Measurements from ENCODE around the gene DLGAP1. TPM values are rescaled to one million over a fixed set of nuclear protein-coding genes. Genes with fewer than 3 reads are reported as not detected.

The DLGAP1 gene
- total and polyA plus RNA-seq, 2 experiments from 2014 or later: 17.0 to 48.5 TPM

DNA sequence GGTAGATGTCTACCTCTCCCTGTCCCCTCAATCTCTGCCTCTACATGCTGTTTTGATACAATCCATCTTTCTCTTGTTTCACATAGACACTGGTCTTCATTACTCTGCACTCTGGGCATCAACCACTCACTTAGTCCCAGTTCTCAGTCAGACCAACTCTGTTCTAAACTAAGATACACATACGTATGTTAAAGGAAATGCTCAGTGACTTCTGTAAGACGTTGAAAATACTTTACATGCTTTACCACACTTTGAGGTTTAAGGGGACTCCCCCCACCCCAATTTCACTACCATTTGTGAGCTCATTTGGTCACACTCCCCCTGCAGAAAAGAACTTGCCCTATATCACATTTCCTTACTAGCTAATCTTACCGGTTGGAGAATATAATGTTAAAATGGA, 507.7 kb downstream of the DLGAP1 start (continued):
- TF ChIP-seq, protein P1, sequence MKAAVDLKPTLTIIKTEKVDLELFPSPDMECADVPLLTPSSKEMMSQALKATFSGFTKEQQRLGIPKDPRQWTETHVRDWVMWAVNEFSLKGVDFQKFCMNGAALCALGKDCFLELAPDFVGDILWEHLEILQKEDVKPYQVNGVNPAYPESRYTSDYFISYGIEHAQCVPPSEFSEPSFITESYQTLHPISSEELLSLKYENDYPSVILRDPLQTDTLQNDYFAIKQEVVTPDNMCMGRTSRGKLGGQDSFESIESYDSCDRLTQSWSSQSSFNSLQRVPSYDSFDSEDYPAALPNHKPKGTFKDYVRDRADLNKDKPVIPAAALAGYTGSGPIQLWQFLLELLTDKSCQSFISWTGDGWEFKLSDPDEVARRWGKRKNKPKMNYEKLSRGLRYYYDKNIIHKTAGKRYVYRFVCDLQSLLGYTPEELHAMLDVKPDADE (IDR thresholded peaks at IDR 0.05): no peak
- no peak for TF ChIP-seq STAT1 (IDR thresholded peaks at IDR 0.05; ENCODE audit: unreplicated experiment)

- H3K27ac Mint-ChIP-seq: no peak overlapping the region
- no peak overlapping the region for H3K4me3 ChIP-seq
- no peak overlapping the region for H3K4me3 Mint-ChIP-seq
- H3K36me3 Mint-ChIP-seq (ENCODE audit: low read depth): no peaks in the 10 kb centered on the region
- ATAC-seq: no peak
- TF ChIP-seq CREB1 (CRISPR knock-in tag; IDR thresholded peaks at IDR 0.05; ENCODE audit: low read depth): no peak
- DNase-seq (ENCODE audit: low spot score): peak; percentile 21
- H3K27me3 ChIP-seq (ENCODE audit: insufficient read depth): no peaks in the 10 kb centered on the region
- H3K27me3 Mint-ChIP-seq (ENCODE audit: insufficient read depth, low read depth, poor library complexity): peaks cover 3% of the 10 kb centered on the region
- H3F3A ChIP-seq (replicated peaks; ENCODE audit: low read depth): no peaks in the 10 kb centered on the region
- no peaks in the 10 kb centered on the region for H3K79me2 ChIP-seq (replicated peaks; ENCODE audit: insufficient read depth)
- H4K20me1 ChIP-seq (replicated peaks; ENCODE audit: insufficient read depth): no peaks in the 10 kb centered on the region; the same call in 1 of the 2 replicates
- no peak overlapping the region for H3K4me2 ChIP-seq
- no peaks in the 10 kb centered on the region for H3K36me3 ChIP-seq (ENCODE audit: insufficient read depth)
- no peak overlapping the region for H2AFZ ChIP-seq
- H3K27ac ChIP-seq (ENCODE audit: low read depth): no peak overlapping the region
- peaks cover 9% of the 10 kb centered on the region; the same call in 2 of the 3 replicates for H3K4me1 Mint-ChIP-seq
- H3K9me2 ChIP-seq (ENCODE audit: insufficient read depth): no peaks in the 10 kb centered on the region
- no peaks in the 10 kb centered on the region for H3K4me1 ChIP-seq (ENCODE audit: insufficient read depth)
- no peaks in the 10 kb centered on the region; the same call in 2 of the 3 replicates for H3K9me3 Mint-ChIP-seq
Measured at GRCh38 chr18:3935305-3935704, 519.8 kb downstream of the DLGAP1 start.

GRCh38 chr18:3932276-3932675, 522.8 kb downstream of the DLGAP1 start:
- no peak for ATAC-seq
- H3K27ac Mint-ChIP-seq: no peak overlapping the region

More at GRCh38 chr18:3932276-3932675, 522.8 kb downstream of the DLGAP1 start:
- Histone ChIP-seq H3K4me3 (no peak overlapping the region), H3F3A (replicated peaks; ENCODE audit: low read depth) (no peaks in the 10 kb centered on the region), H2AFZ (no peak overlapping the region), H3K4me1 (ENCODE audit: insufficient read depth) (no peaks in the 10 kb centered on the region), H3K9me2 (ENCODE audit: insufficient read depth) (no peaks in the 10 kb centered on the region), H4K20me1 (replicated peaks; ENCODE audit: insufficient read depth) (no peaks in the 10 kb centered on the region; the same call in 1 of the 2 replicates), H3K79me2 (replicated peaks; ENCODE audit: insufficient read depth) (no peaks in the 10 kb centered on the region), H3K4me2 (no peak overlapping the region), H3K27ac (ENCODE audit: low read depth) (no peak overlapping the region), H3K27me3 (ENCODE audit: insufficient read depth) (no peaks in the 10 kb centered on the region), H3K36me3 (ENCODE audit: insufficient read depth) (no peaks in the 10 kb centered on the region)
- Mint-ChIP-seq H3K27me3 (ENCODE audit: insufficient read depth, low read depth, poor library complexity) (peaks cover 6% of the 10 kb centered on the region), H3K4me1 (peaks cover 17% of the 10 kb centered on the region), H3K36me3 (ENCODE audit: low read depth) (no peaks in the 10 kb centered on the region), H3K4me3 (no peak overlapping the region), H3K9me3 (no peaks in the 10 kb centered on the region)
- DNase-seq (ENCODE audit: low spot score): no peak
- no peak for TF ChIP-seq EZH2phosphoT487 (IDR thresholded peaks at IDR 0.05; ENCODE audit: unreplicated experiment)
- no peak for TF ChIP-seq EZH2 (IDR thresholded peaks at IDR 0.05; ENCODE audit: low read depth, unreplicated experiment)
- no peak for TF ChIP-seq JUNB (IDR thresholded peaks at IDR 0.05; ENCODE audit: unreplicated experiment)
- TF ChIP-seq, protein P2, sequence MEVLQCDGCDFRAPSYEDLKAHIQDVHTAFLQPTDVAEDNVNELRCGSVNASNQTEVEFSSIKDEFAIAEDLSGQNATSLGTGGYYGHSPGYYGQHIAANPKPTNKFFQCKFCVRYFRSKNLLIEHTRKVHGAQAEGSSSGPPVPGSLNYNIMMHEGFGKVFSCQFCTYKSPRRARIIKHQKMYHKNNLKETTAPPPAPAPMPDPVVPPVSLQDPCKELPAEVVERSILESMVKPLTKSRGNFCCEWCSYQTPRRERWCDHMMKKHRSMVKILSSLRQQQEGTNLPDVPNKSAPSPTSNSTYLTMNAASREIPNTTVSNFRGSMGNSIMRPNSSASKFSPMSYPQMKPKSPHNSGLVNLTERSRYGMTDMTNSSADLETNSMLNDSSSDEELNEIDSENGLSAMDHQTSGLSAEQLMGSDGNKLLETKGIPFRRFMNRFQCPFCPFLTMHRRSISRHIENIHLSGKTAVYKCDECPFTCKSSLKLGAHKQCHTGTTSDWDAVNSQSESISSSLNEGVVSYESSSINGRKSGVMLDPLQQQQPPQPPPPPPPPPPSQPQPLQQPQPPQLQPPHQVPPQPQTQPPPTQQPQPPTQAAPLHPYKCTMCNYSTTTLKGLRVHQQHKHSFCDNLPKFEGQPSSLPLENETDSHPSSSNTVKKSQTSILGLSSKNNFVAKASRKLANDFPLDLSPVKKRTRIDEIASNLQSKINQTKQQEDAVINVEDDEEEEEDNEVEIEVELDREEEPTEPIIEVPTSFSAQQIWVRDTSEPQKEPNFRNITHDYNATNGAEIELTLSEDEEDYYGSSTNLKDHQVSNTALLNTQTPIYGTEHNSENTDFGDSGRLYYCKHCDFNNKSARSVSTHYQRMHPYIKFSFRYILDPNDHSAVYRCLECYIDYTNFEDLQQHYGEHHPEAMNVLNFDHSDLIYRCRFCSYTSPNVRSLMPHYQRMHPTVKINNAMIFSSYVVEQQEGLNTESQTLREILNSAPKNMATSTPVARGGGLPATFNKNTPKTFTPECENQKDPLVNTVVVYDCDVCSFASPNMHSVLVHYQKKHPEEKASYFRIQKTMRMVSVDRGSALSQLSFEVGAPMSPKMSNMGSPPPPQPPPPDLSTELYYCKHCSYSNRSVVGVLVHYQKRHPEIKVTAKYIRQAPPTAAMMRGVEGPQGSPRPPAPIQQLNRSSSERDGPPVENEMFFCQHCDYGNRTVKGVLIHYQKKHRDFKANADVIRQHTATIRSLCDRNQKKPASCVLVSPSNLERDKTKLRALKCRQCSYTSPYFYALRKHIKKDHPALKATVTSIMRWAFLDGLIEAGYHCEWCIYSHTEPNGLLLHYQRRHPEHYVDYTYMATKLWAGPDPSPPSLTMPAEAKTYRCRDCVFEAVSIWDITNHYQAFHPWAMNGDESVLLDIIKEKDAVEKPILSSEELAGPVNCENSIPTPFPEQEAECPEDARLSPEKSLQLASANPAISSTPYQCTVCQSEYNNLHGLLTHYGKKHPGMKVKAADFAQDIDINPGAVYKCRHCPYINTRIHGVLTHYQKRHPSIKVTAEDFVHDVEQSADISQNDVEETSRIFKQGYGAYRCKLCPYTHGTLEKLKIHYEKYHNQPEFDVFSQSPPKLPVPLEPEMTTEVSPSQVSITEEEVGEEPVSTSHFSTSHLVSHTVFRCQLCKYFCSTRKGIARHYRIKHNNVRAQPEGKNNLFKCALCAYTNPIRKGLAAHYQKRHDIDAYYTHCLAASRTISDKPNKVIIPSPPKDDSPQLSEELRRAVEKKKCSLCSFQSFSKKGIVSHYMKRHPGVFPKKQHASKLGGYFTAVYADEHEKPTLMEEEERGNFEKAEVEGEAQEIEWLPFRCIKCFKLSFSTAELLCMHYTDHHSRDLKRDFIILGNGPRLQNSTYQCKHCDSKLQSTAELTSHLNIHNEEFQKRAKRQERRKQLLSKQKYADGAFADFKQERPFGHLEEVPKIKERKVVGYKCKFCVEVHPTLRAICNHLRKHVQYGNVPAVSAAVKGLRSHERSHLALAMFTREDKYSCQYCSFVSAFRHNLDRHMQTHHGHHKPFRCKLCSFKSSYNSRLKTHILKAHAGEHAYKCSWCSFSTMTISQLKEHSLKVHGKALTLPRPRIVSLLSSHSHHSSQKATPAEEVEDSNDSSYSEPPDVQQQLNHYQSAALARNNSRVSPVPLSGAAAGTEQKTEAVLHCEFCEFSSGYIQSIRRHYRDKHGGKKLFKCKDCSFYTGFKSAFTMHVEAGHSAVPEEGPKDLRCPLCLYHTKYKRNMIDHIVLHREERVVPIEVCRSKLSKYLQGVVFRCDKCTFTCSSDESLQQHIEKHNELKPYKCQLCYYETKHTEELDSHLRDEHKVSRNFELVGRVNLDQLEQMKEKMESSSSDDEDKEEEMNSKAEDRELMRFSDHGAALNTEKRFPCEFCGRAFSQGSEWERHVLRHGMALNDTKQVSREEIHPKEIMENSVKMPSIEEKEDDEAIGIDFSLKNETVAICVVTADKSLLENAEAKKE (CRISPR knock-in tag; IDR thresholded peaks at IDR 0.05): no peak

Data from GM23338 (cell line).